ENCODE results near the gene CFD. TPM values are rescaled to one million over a fixed set of nuclear protein-coding genes. Genes with fewer than 3 reads are reported as not detected.
"Not testable (repeated sequence)": the region's sequence is repeated elsewhere in the genome, so short reads cannot be mapped to it uniquely, and the experiment has no call there.

The CFD gene
- polyA plus RNA-seq, 1 donor, result 2.1 TPM

GRCh38 chr19:888581-889385 lies 29.3 kb downstream of the CFD start:
- DNase-seq, result no peak

- no peak for DNase-seq
Observed at GRCh38 chr19:889662-890295, 30.3 kb downstream of the CFD start.

GRCh38 chr19:890831-891230 lies 31.4 kb downstream of the CFD start:
- DNase-seq, result no peak

GRCh38 chr19:891421-892200 lies 32.1 kb downstream of the CFD start:
- DNase-seq, result not testable (repeated sequence)

GRCh38 chr19:892243-892893 lies 32.9 kb downstream of the CFD start:
- no peak for DNase-seq

GRCh38 chr19:892894-893689 lies 33.6 kb downstream of the CFD start, which contains the start of the genes MED16 and RNU6-9:
TSS of gene MED16 (minus strand) at chr19:893187. CDS start at chr19:891131, 2,056 bp downstream.
TSS of gene RNU6-9 (plus strand) at chr19:893484.
- peak; percentile 93 for DNase-seq

GRCh38 chr19:896434-896833 lies 37.0 kb downstream of the CFD start:
- DNase-seq, result no peak

- no peak for DNase-seq
Observed at GRCh38 chr19:896999-897398, 37.5 kb downstream of the CFD start.

- no peak for DNase-seq
Observed at GRCh38 chr19:897442-898039, 38.1 kb downstream of the CFD start.

GRCh38 chr19:898663-899062 lies 39.2 kb downstream of the CFD start:
- DNase-seq, result peak; percentile 74

GRCh38 chr19:899336-900042 lies 40.0 kb downstream of the CFD start:
- no peak for DNase-seq

GRCh38 chr19:900043-900301 lies 40.5 kb downstream of the CFD start:
- no peak for DNase-seq

GRCh38 chr19:900302-901111 lies 41.0 kb downstream of the CFD start:
- no peak for DNase-seq

GRCh38 chr19:901216-902092 lies 42.0 kb downstream of the CFD start:
- DNase-seq, result no peak

- no peak for DNase-seq
Observed at GRCh38 chr19:902093-902370, 42.6 kb downstream of the CFD start.

GRCh38 chr19:902446-903226 lies 43.2 kb downstream of the CFD start:
- no peak for DNase-seq

GRCh38 chr19:903266-903797 lies 43.9 kb downstream of the CFD start:
- peak; percentile 76 for DNase-seq

GRCh38 chr19:904545-904944 lies 45.1 kb downstream of the CFD start:
- no peak for DNase-seq
